GM10847 (cell line): Measurements from ENCODE around the gene SNTB2.

ENCODE experiments used
- POLR2A ChIP-seq: IDR thresholded peaks from 2 replicates; pipeline ENCODE4 v1.6.1; 2011; ENCODE audit not compliant: insufficient read length; ENCODE audit errors: extremely low read depth

The SNTB2 gene

DNA sequence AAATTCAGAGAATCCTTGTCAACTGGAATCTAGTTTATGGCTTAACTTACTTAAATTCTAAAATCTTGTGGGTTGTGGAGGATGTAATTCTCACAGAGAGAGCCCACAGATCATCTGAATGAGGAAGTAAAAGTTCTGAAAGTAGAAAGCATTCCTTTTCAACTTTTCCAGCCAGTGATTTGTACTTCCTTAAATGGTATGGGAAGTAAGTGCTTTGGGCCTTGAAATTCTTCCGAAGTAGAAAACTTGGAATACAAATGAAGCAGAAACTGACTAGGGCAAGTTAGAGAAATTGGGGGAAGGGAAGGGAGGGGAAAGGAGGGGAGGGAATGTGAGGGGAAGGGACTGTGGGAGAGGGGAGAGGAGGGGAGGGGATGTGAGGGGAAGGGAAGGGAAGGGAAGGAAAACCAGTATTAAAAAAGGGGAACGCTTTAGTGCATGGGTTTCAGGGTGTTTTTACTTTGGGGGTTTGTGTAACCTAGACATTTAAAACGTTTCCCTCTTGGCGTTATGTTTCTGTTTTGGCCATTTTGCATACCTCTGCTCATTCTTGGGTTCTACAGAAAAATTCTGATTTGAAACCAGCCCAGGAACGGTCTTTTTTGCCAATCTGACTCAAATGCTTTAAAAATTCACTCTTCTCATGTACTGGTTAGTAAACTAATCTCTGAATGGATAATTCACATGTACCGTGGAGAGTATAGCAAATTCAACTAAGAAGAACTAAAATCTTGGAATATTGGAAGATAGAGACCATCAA is 15.5 kb upstream of the SNTB2 start:
- no peak for TF ChIP-seq POLR2A

DNA sequence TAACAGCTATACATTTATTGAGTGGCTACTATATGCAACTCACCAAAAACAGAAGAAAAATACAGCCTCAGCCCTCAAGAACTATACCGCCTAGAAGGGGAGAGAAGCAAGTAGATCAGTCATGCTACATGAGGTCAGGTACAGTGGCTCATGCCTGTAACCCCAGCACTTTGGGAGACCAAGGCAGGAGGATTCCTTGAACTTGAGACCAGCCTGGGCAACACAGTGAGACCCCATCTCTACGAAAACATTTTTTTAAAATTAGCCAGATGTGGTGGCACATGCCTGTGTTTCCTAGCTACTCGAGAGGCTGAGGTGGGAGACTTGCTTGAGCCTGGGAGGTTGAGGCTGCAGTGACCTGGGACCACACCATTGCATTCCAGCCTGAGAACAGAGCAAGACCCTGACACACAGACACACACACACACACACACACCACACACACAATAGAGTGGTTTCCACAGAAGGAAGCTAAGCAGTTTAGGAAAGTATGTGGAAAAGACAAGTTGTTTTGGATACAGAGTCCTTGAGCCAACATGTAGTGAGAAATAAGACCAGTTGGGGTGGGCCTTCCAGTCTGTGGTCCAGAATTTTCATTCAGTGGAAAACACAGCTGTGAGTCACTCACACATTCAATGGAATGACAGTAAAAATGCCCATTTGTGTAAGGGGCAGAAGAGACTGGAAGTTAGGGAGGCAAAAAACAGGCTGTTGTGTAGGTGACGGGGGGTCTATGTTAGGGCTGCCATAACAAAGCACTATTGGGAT is 10.7 kb upstream of the SNTB2 start:
- TF ChIP-seq POLR2A, result no peak

DNA sequence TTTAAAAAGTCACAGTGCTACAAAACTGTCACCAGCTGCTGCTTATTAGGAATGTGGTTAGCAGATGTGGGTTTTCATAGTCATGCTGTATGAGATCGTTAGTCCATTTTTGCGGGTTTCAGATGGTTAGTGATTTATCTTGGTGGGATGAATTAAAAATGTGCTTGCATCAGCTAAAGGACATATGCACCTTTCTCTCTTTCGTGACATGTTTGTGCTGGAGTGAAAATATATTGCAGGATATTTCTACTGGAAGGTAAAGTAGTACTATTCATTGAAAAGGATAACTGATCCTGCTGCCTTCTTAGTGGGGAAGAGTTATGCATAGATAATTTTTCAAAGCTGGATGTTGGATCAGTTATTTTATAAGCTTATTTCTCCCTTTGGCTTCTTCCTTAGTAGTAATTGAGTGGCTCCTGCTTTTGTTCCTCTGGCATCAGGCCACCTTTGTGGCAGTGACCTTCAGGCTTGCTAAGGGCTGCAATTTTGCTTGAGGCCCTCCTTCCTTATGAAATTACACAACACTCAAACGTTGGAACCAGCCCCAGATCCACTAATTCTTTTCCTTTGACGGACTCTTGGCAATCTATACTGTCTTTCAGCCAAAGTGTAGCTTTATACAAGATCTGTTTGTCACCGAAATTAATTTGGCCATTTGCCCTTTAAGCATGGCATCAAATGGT is 7.5 kb upstream of the SNTB2 start:
- no peak for TF ChIP-seq POLR2A

DNA sequence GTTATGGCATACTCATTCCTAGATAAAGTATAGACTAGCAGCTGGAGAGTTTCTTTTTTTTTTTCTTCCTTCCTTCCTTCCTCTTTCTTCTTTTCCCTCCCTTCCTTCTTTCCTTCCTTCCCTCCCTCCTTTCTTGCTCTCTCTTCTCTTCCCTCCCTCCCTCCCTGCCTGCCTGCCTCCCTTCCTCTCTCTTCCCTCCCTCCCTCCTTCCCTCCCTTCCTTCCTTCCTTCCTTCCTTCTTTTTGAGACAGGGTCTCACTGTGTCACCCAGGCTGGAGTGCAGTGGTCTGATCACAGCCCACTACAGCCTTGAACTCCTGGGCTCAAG is 7.0 kb upstream of the SNTB2 start:
- no peak for TF ChIP-seq POLR2A

GRCh38 chr16:69182730-69183416 is 4.1 kb upstream of the SNTB2 start:
- TF ChIP-seq POLR2A, result no peak

GRCh38 chr16:69187446-69188235 is 677 bp downstream of the SNTB2 start:
- TF ChIP-seq POLR2A, result no peak

GRCh38 chr16:69188236-69188549 is 1.2 kb downstream of the SNTB2 start:
- no peak for TF ChIP-seq POLR2A

- TF ChIP-seq POLR2A, result no peak
Observed at GRCh38 chr16:69188716-69189115, 1.8 kb downstream of the SNTB2 start.

GRCh38 chr16:69190046-69190588 is 3.2 kb downstream of the SNTB2 start:
- TF ChIP-seq POLR2A, result no peak

GRCh38 chr16:69190598-69190997 is 3.6 kb downstream of the SNTB2 start:
- no peak for TF ChIP-seq POLR2A

- TF ChIP-seq POLR2A, result no peak
Observed at GRCh38 chr16:69191136-69191535, 4.2 kb downstream of the SNTB2 start.

DNA sequence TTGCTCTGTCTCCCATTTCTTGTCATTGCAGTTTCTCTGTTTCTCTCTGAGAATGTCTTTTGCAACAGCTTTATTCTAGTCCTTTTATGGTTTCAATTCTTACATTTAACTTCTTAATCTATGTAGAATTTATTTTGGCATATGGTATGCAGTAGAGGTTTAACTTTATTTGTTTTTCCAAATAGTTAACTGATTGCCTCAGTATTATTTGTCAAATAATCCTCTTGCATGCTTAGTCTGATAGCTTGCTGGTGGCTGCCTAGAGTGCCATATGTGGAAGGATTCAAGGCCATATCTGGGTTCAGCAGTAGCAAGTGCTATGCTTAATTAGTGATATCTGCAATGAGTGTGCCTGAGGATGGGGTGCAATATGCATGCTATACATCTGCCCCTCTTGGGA is 6.9 kb downstream of the SNTB2 start:
- no peak for TF ChIP-seq POLR2A

DNA sequence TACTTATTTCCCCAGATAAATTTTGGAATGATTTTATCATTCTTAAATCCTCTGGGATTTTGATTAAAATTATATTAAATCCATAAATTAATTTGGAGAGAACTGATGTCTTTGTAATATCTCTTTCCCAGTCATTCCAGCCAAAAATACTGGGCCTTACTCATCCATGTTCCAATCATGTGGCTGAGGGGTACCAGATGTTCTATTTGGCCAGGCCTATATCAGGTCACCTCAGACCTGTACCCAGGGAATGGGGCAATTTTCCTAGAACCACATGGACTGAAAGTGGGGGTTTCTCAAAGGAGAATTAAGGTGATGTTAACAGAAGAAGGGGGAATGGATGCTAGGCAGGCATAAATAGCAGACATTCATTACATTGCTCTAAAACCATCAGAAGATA is 7.5 kb downstream of the SNTB2 start:
- TF ChIP-seq POLR2A, result no peak

- TF ChIP-seq POLR2A, result no peak
Observed at GRCh38 chr16:69195369-69196029, 8.5 kb downstream of the SNTB2 start.
